GM12878 (cell line): ENCODE data around the gene TBL1XR1. TPM values are rescaled to one million over a fixed set of nuclear protein-coding genes. Genes with fewer than 3 reads are reported as not detected.

Source experiments
- ATAC-seq: fragments of 200-7000 bp; cut with Tn5 transposase; 3 replicates; pipeline ENCODE4 v1.9.1; 2020; ENCODE audit warnings: mild to moderate bottlenecking, moderate library complexity
- BruUV-seq: library from RNA; stranded (reverse); fragments of 400-500 nt; replicated peaks from 2 replicates; lab custom pipeline; 2021; lab: Mats Ljungman, UMichigan
- CTCF ChIA-PET: fragments of 300-600 bp; sonication (Branson Sonifier 250); formaldehyde crosslinking; extraction: SDS; loops from one replicate; lab custom pipeline; 2021; ENCODE audit warnings: inconsistent platforms; lab: Yijun Ruan, JAX
- POLR2A ChIA-PET: fragments of 350-600 bp; formaldehyde crosslinking; extraction: SDS; loops from one replicate; lab custom pipeline; 2021; ENCODE audit warnings: inconsistent platforms; lab: Charles Lee
- RAD21 ChIA-PET: fragments of 300-600 bp; sonication (Branson Sonifier 250); formaldehyde crosslinking; loops from one replicate; lab custom pipeline; 2023; ENCODE audit warnings: antibody characterized with exemption; ENCODE audit not compliant: unreplicated experiment; lab: Charles Lee
- SMC1A ChIA-PET: fragments of 300-600 bp; sonication (Branson Sonifier 250); formaldehyde crosslinking; loops from one replicate; lab custom pipeline; 2023; ENCODE audit not compliant: unreplicated experiment, uncharacterized antibody; lab: Charles Lee
- DNase-seq: peaks from one replicate; pipeline ENCODE4 v3.0.0-alpha.2; 2011; ENCODE audit warnings: low read depth, low spot score
- FAIRE-seq: peaks from 3 replicates; lab custom pipeline; 2011; peaks lifted over from hg19 to GRCh38; lab: Jason Lieb, UNC
- H2AFZ ChIP-seq: 2 replicates; pipeline ENCODE4 v1.6.0; 2011; ENCODE audit warnings: low read depth, low read length, control low read depth; ENCODE audit not compliant: control insufficient read depth
- H3K27ac ChIP-seq: 2 replicates; pipeline ENCODE4 v1.5.1; 2011; ENCODE audit warnings: control low read depth; ENCODE audit not compliant: control insufficient read depth, insufficient read depth
- H3K27me3 ChIP-seq, 2 experiments: replicated peaks in 1 of 2; 2 replicates each; pipeline versions ENCODE4 v1.6.0 to v1.6.1; 2011; ENCODE audit warnings: low read length in 1 of 2; ENCODE audit not compliant: control insufficient read depth in 2 of 2, insufficient read depth in 2 of 2
- H3K36me3 ChIP-seq, 2 experiments: 2 replicates each; pipeline ENCODE4 v1.5.1; 2011; ENCODE audit warnings: low read length in 1 of 2; ENCODE audit not compliant: control insufficient read depth in 2 of 2, insufficient read depth in 2 of 2
- H3K4me1 ChIP-seq: 2 replicates; pipeline ENCODE4 v1.6.1; 2011; ENCODE audit warnings: mild to moderate bottlenecking, low read length, moderate library complexity, mixed read lengths; ENCODE audit not compliant: control insufficient read depth, insufficient read depth
- H3K4me2 ChIP-seq: 2 replicates; pipeline ENCODE4 v1.6.0; 2011; ENCODE audit warnings: control low read depth; ENCODE audit not compliant: control insufficient read depth, insufficient read depth
- H3K4me3 ChIP-seq: fragments of 200-600 bp; sonication (generic); 2 replicates; pipeline ENCODE4 v1.5.1; 2016
- H3K79me2 ChIP-seq: 2 replicates; pipeline ENCODE4 v1.6.0; 2011; ENCODE audit warnings: low read length; ENCODE audit not compliant: control insufficient read depth, insufficient read depth
- H3K9ac ChIP-seq: 2 replicates; pipeline ENCODE4 v1.8.0; 2011; ENCODE audit warnings: low read length, control low read depth, mixed read lengths; ENCODE audit not compliant: control insufficient read depth, insufficient read depth
- H3K9me3 ChIP-seq: replicated peaks from 3 replicates; pipeline ENCODE4 v1.5.1; 2011; ENCODE audit warnings: mild to moderate bottlenecking, low read length; ENCODE audit not compliant: control insufficient read depth, insufficient read depth
- H4K20me1 ChIP-seq: 2 replicates; pipeline ENCODE4 v1.6.0; 2011; ENCODE audit not compliant: control insufficient read depth, insufficient read depth
- ATF3 ChIP-seq: IDR thresholded peaks from 2 replicates; pipeline ENCODE4 v1.6.1; 2011; ENCODE audit warnings: low read depth, mild to moderate bottlenecking, low read length, moderate library complexity, borderline replicate concordance; ENCODE audit errors: extremely low read depth
- ATF7 ChIP-seq: fragments of 450-650 bp; IDR thresholded peaks from 2 replicates; pipeline ENCODE4 v1.6.1; 2016; ENCODE audit warnings: low read depth, mild to moderate bottlenecking
- BACH1 ChIP-seq: fragments of 450-650 bp; IDR thresholded peaks from 2 replicates; pipeline ENCODE4 v1.6.1; 2017; ENCODE audit warnings: mild to moderate bottlenecking, borderline replicate concordance
- CREM ChIP-seq: IDR thresholded peaks from 2 replicates; pipeline ENCODE4 v1.6.1; 2014; ENCODE audit warnings: antibody characterized with exemption, low read depth
- CTCF ChIP-seq, 3 experiments: IDR thresholded peaks in 2 of 3; conservative IDR thresholded peaks in 1 of 3; 2 replicates each; pipeline ENCODE4 v1.5.1; 2011; ENCODE audit warnings: low read depth in 3 of 3, low read length in 3 of 3, mild to moderate bottlenecking in 3 of 3, control low read depth in 2 of 3, moderate library complexity in 2 of 3, inconsistent platforms in 1 of 3, mixed read lengths in 1 of 3; ENCODE audit not compliant: control insufficient read depth in 2 of 3, insufficient read depth in 1 of 3; ENCODE audit errors: extremely low read depth in 1 of 3
- DPF2 ChIP-seq: fragments of 450-650 bp; IDR thresholded peaks from 2 replicates; pipeline ENCODE4 v1.6.1; 2017; ENCODE audit warnings: mild to moderate bottlenecking
- ETV6 ChIP-seq, 2 experiments: fragments of 450-650 bp in 1 of 2; IDR thresholded peaks in 1 of 2; conservative IDR thresholded peaks in 1 of 2; 2 replicates each; pipeline ENCODE4 v1.6.1; 2014; ENCODE audit warnings: antibody characterized with exemption in 1 of 2, borderline replicate concordance in 1 of 2, low read depth in 1 of 2, mild to moderate bottlenecking in 1 of 2, moderate library complexity in 1 of 2
- IRF3 ChIP-seq: fragments of 450-650 bp; IDR thresholded peaks from 2 replicates; pipeline ENCODE4 v1.6.1; 2014; ENCODE audit warnings: mild to moderate bottlenecking
- KLF5 ChIP-seq: fragments of 450-650 bp; IDR thresholded peaks from 2 replicates; pipeline ENCODE4 v1.6.1; 2014; ENCODE audit warnings: mild to moderate bottlenecking; ENCODE audit not compliant: partially characterized antibody
- MTA3 ChIP-seq: IDR thresholded peaks from 2 replicates; pipeline ENCODE4 v1.6.1; 2012; ENCODE audit warnings: low read length, inconsistent platforms, borderline replicate concordance
- MYC ChIP-seq: IDR thresholded peaks from 2 replicates; pipeline ENCODE4 v1.6.1; 2011; ENCODE audit warnings: mild to moderate bottlenecking, low read length, moderate library complexity, inconsistent platforms; ENCODE audit not compliant: insufficient read depth, insufficient replicate concordance, insufficient read length, severe bottlenecking
- NFXL1 ChIP-seq: fragments of 450-650 bp; IDR thresholded peaks from 2 replicates; pipeline ENCODE4 v1.6.1; 2017; ENCODE audit warnings: antibody characterized with exemption, mild to moderate bottlenecking, borderline replicate concordance
- NFYA ChIP-seq: IDR thresholded peaks from 2 replicates; pipeline ENCODE4 v1.6.1; 2011; ENCODE audit warnings: low read depth, mild to moderate bottlenecking, low read length, improper control_type of control experiment, borderline replicate concordance
- NKRF ChIP-seq: fragments of 450-650 bp; conservative IDR thresholded peaks from 2 replicates; pipeline ENCODE4 v1.6.1; 2017; ENCODE audit warnings: mild to moderate bottlenecking, moderate library complexity
- RAD21 ChIP-seq: IDR thresholded peaks from 2 replicates; pipeline ENCODE4 v1.6.1; 2011; ENCODE audit warnings: mild to moderate bottlenecking, low read depth, low read length, moderate library complexity; ENCODE audit not compliant: insufficient read depth
- SP1 ChIP-seq: IDR thresholded peaks from one replicate; pipeline ENCODE4 v1.6.1; 2011; ENCODE audit warnings: low read depth, low read length
- WGBS: methylation state at CpG from one replicate; pipeline ENCODE4 v1.1.6; 2016; ENCODE audit warnings: low lambda C conversion rate; ENCODE audit not compliant: insufficient replicate concordance, insufficient coverage; ENCODE audit errors: missing lambda C conversion rate; 5-methylcytosine and 5-hydroxymethylcytosine counted together
- in situ Hi-C: fragments of 300-500 bp; cut with MboI; formaldehyde crosslinking; loops from 9 replicates; pipeline ENCODE4 v1.14.3; 2018; ENCODE audit warnings: mixed read lengths
- intact Hi-C: fragments of 100-400 bp; cut with micrococcal nuclease; formaldehyde crosslinking; loops from one replicate; pipeline ENCODE4 v1.14.2; 2022; ENCODE audit not compliant: unreplicated experiment
- polyA plus RNA-seq, 11 experiments: library from polyadenylated mRNA; depleted of rRNA in 4 of 11; unstranded in 6 of 11; stranded (reverse) in 5 of 11; fragments of >200 nt; fragmentation: Nextera tagmentation in 4 of 11; fragmentation: Illumina TruSeq in 1 of 11; extraction: Ambion mirVana in 4 of 11; extraction: Trizol in 1 of 11; gene quantifications; 1 replicate in 1 of 11; 2 replicates in 10 of 11; pipeline versions ENCODE4 v1.2.1 to v1.2.3, GENCODE V29; 2011 to 2016; ENCODE audit warnings: inconsistent platforms in 2 of 11, missing spikeins in 2 of 11, low read depth in 1 of 11
- total RNA-seq, 4 experiments: library from RNA; depleted of rRNA in 3 of 4; stranded (reverse); fragments of >200 nt in 3 of 4; fragmentation: Illumina TruSeq in 1 of 4; extraction: Trizol in 1 of 4; gene quantifications; 2 replicates each; pipeline versions ENCODE4 v1.2.1 to v1.2.3, GENCODE V29; 2013 to 2021

TBL1XR1 gene
- total and polyA plus RNA-seq, 10 of the 15 experiments (the other 5 are each of a cell fraction or from before 2014, with no cell fraction given): 13.0 to 115 (median 60.4) TPM

GRCh38 chr3:177238686-177239216 lies 41.5 kb upstream of the TBL1XR1 start (continued):
- TF ChIP-seq ETV6 (conservative IDR thresholded peaks at IDR 0.05 in 1 of 2, IDR thresholded peaks at IDR 0.05 in 1 of 2; ENCODE audit: borderline replicate concordance in 1 of 2, low read depth in 1 of 2) (no peak), SP1 (no peak), ATF7 (no peak), NFYA (no peak), RAD21 (no peak), CREM (no peak), KLF5 (no peak)

GRCh38 chr3:177237206-177237605 lies 39.9 kb upstream of the TBL1XR1 start:
- Histone ChIP-seq H3K27me3 (no peaks in the 10 kb centered on the region), H4K20me1 (no peaks in the 10 kb centered on the region), H2AFZ (no peak overlapping the region), H3K36me3 (no peaks in the 10 kb centered on the region), H3K4me3 (no peak overlapping the region), H3K79me2 (no peaks in the 10 kb centered on the region), H3K9ac (no peak overlapping the region), H3K4me2 (no peak overlapping the region), H3K27ac (no peak overlapping the region), H3K9me3 (no peaks in the 10 kb centered on the region), H3K4me1 (no peaks in the 10 kb centered on the region)
- in situ Hi-C loops: no loop called here
- BruUV-seq: no TSS peak
- intact Hi-C loops: no loop called here
- POLR2A ChIA-PET: no interaction called here
- SMC1A ChIA-PET: no interaction called here
- ATAC-seq (no peak), DNase-seq (no peak), FAIRE-seq (no peak)
- RAD21 ChIA-PET: no interaction called here
- 95% methylated on average over 4 of the region's 4 CpGs for WGBS
- CTCF ChIA-PET: no interaction called here
- no peak for TF ChIP-seq CTCF (IDR thresholded peaks at IDR 0.05 in 2 of 3, conservative IDR thresholded peaks at IDR 0.05 in 1 of 3; ENCODE audit: control insufficient read depth in 2 of 3, extremely low read depth in 1 of 3, insufficient read depth in 1 of 3, low read depth in 3 of 3, low read length in 3 of 3)
- TF ChIP-seq ATF3: no peak
- TF ChIP-seq MYC: no peak
- TF ChIP-seq IRF3: no peak
- no peak for TF ChIP-seq NFXL1
- TF ChIP-seq ATF7: no peak
- no peak for TF ChIP-seq MTA3
- no peak for TF ChIP-seq BACH1
- no peak for TF ChIP-seq DPF2
- no peak for TF ChIP-seq NKRF
